Keratinocyte (primary cell): ENCODE measurements around the gene SUN1. TPM values are rescaled to one million over a fixed set of nuclear protein-coding genes. Genes with fewer than 3 reads are reported as not detected.

Source experiments
- DNase-seq: peaks from one replicate; pipeline ENCODE4 v3.0.0-alpha.2; 2011; ENCODE audit warnings: low read depth, missing footprints, low spot score
- FAIRE-seq: peaks from 2 replicates; lab custom pipeline; 2011; peaks lifted over from hg19 to GRCh38; lab: Jason Lieb, UNC
- H2AFZ ChIP-seq: 2 replicates; pipeline ENCODE4 v1.6.0; 2012; ENCODE audit warnings: low read length, control low read depth, inconsistent platforms; ENCODE audit not compliant: control insufficient read depth
- H3K27ac ChIP-seq: 2 replicates; pipeline ENCODE4 v1.5.1; 2011; ENCODE audit warnings: low read length; ENCODE audit not compliant: control insufficient read depth, insufficient read depth
- H3K27me3 ChIP-seq: 3 replicates; pipeline ENCODE4 v1.6.0; 2011; ENCODE audit warnings: low read length; ENCODE audit not compliant: control insufficient read depth, insufficient read depth; ENCODE audit errors: extremely low read depth
- H3K36me3 ChIP-seq, 2 experiments: 2 replicates in 1 of 2; 3 replicates in 1 of 2; pipeline ENCODE4 v1.5.1; 2011; ENCODE audit warnings: low read length in 2 of 2, mild to moderate bottlenecking in 1 of 2; ENCODE audit not compliant: control insufficient read depth in 2 of 2, insufficient read depth in 2 of 2; ENCODE audit errors: extremely low read depth in 1 of 2
- H3K4me1 ChIP-seq: 3 replicates; pipeline ENCODE4 v1.5.1; 2011; ENCODE audit warnings: low read length; ENCODE audit not compliant: control insufficient read depth, insufficient read depth; ENCODE audit errors: extremely low read depth
- H3K4me2 ChIP-seq: 3 replicates; pipeline ENCODE4 v1.6.0; 2011; ENCODE audit warnings: low read depth, low read length; ENCODE audit not compliant: control insufficient read depth, insufficient read depth; ENCODE audit errors: extremely low read depth
- H3K4me3 ChIP-seq, 3 experiments: fragments of 200-600 bp in 1 of 3; sonication (generic) in 1 of 3; 2 replicates in 2 of 3; 3 replicates in 1 of 3; pipeline ENCODE4 v1.5.1; 2011 to 2016; ENCODE audit warnings: low read length in 3 of 3, mild to moderate bottlenecking in 3 of 3, control low read depth in 2 of 3, inconsistent platforms in 1 of 3, low read depth in 1 of 3, mixed read lengths in 1 of 3, mixed run types in 1 of 3, moderate library complexity in 1 of 3; ENCODE audit not compliant: control insufficient read depth in 2 of 3, insufficient read depth in 2 of 3; ENCODE audit errors: extremely low read depth in 1 of 3
- H3K79me2 ChIP-seq: 2 replicates; pipeline ENCODE4 v1.6.0; 2012; ENCODE audit warnings: low read length; ENCODE audit not compliant: control insufficient read depth, insufficient read depth
- H3K9ac ChIP-seq: 3 replicates; pipeline ENCODE4 v1.6.0; 2011; ENCODE audit warnings: low read length; ENCODE audit not compliant: control insufficient read depth, insufficient read depth; ENCODE audit errors: extremely low read depth
- H3K9me1 ChIP-seq: 3 replicates; pipeline ENCODE4 v1.6.0; 2011; ENCODE audit warnings: low read length; ENCODE audit not compliant: control insufficient read depth, insufficient read depth; ENCODE audit errors: extremely low read depth
- H3K9me3 ChIP-seq: 2 replicates; pipeline ENCODE4 v1.5.1; 2012; ENCODE audit warnings: low read depth, low read length; ENCODE audit not compliant: control insufficient read depth
- H4K20me1 ChIP-seq: 3 replicates; pipeline ENCODE4 v1.6.0; 2011; ENCODE audit warnings: low read length; ENCODE audit not compliant: control insufficient read depth, insufficient read depth; ENCODE audit errors: extremely low read depth
- EZH2 ChIP-seq: IDR thresholded peaks from one replicate; pipeline ENCODE4 v1.6.1; 2012; ENCODE audit warnings: inconsistent platforms, mild to moderate bottlenecking, low read length, moderate library complexity
- dilution Hi-C: fragments of 300-500 bp; cut with MboI; formaldehyde crosslinking; loops from one replicate; pipeline ENCODE4 v1.7.0; 2020; ENCODE audit warnings: low sequenced_read_pairs; ENCODE audit not compliant: extremely low pct_ligation_motif_present
- polyA plus RNA-seq, 5 experiments: library from polyadenylated mRNA; depleted of rRNA in 3 of 5; stranded (reverse) in 3 of 5; stranded (forward) in 1 of 5; unstranded in 1 of 5; fragments of >200 nt; gene quantifications; 1 replicate in 1 of 5; 2 replicates in 3 of 5; 3 replicates in 1 of 5; pipeline versions ENCODE4 v1.2.1 to v1.2.3, GENCODE V29; 2011 to 2012; ENCODE audit warnings: missing spikeins in 2 of 5, low read depth in 1 of 5, low replicate concordance in 1 of 5
- TF ChIP-seq, protein P1 (sequence below), 3 experiments: IDR thresholded peaks in 1 of 3; conservative IDR thresholded peaks in 1 of 3; optimal IDR thresholded peaks in 1 of 3; 2 replicates in 2 of 3; 3 replicates in 1 of 3; pipeline versions ENCODE3 to v1.5.1; 2011; ENCODE audit warnings: low read length in 3 of 3, mild to moderate bottlenecking in 3 of 3, moderate library complexity in 2 of 3, control low read depth in 1 of 3, inconsistent platforms in 1 of 3; ENCODE audit not compliant: insufficient read depth in 2 of 3; ENCODE audit errors: extremely low read depth in 1 of 3

SUN1 gene
- polyA plus RNA-seq, 1 donor (not counting 4 experiments of a cell fraction or from before 2014, with no cell fraction given), result 166 TPM

DNA sequence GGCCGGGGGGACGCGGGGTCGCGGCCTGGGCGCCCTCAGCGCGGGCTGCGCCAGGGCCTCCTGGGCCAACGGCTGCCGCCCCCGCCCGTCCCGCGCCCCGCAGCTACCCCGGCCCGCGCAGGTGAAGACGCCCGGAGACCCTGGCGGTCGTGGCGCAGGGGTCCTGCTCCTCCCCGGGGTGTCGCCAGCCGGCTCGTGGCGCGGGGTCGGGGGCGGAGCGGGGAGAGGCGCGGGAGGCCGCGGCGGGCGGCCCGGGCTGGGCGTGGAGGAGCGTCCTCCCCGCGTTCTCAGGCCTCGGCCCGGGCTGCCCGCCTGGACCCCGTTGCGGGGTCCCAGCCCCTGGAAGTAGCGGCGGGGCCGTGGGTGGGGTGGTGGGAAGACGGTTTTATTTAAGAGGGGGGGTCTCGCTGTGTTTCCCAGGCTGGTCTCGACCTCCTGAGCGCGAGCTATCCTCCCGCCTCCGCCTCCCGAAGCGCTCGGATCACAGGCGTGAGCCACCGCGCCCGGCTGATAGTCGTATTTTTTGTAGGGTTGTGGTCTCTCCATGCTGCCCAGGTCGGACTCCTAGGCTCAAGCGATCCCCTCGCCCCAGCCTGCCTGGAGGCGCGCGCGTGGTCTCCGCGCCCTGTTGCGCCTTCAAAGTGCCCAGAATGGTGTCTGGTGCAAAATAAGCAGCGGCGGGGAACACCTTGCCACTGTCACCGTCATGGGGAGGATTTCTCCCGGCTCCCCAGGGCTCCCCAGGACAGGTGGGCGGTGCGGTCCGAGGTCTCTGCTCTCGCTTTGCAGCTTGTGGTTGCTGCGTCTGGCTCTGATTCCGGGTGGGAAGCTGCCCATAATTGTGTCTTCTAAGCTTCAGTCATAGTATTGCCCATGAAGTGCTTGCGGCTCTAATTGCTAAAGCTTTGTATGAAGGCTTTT lies 15.3 kb upstream of the SUN1 start:
- H3K27me3 ChIP-seq, result no peaks in the 10 kb centered on the region
- no peaks in the 10 kb centered on the region for H3K36me3 ChIP-seq
- no peak for DNase-seq
- peaks cover 9% of the 10 kb centered on the region for H4K20me1 ChIP-seq
- peak overlapping the region; percentile 78 for H3K4me2 ChIP-seq
- no peak for TF ChIP-seq EZH2
- TF ChIP-seq, protein P1, sequence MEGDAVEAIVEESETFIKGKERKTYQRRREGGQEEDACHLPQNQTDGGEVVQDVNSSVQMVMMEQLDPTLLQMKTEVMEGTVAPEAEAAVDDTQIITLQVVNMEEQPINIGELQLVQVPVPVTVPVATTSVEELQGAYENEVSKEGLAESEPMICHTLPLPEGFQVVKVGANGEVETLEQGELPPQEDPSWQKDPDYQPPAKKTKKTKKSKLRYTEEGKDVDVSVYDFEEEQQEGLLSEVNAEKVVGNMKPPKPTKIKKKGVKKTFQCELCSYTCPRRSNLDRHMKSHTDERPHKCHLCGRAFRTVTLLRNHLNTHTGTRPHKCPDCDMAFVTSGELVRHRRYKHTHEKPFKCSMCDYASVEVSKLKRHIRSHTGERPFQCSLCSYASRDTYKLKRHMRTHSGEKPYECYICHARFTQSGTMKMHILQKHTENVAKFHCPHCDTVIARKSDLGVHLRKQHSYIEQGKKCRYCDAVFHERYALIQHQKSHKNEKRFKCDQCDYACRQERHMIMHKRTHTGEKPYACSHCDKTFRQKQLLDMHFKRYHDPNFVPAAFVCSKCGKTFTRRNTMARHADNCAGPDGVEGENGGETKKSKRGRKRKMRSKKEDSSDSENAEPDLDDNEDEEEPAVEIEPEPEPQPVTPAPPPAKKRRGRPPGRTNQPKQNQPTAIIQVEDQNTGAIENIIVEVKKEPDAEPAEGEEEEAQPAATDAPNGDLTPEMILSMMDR (optimal IDR thresholded peaks at IDR 0.05 in 1 of 3, IDR thresholded peaks at IDR 0.05 in 1 of 3, conservative IDR thresholded peaks at IDR 0.05 in 1 of 3; ENCODE audit: extremely low read depth in 1 of 3, insufficient read depth in 2 of 3, low read length in 3 of 3), result no peak
- no peak for FAIRE-seq
- peaks cover 53% of the 10 kb centered on the region for H3K79me2 ChIP-seq
- peak overlapping the region; percentile 72 to 92 (median 89) for H3K4me3 ChIP-seq
- peaks cover 39% of the 10 kb centered on the region for H3K4me1 ChIP-seq
- peak overlapping the region; percentile 86 for H3K27ac ChIP-seq
- peak overlapping the region; percentile 94 for H3K9ac ChIP-seq
- dilution Hi-C loops, result no loop called here
- no peak overlapping the region for H2AFZ ChIP-seq
- no peaks in the 10 kb centered on the region for H3K9me3 ChIP-seq
- no peaks in the 10 kb centered on the region for H3K9me1 ChIP-seq

DNA sequence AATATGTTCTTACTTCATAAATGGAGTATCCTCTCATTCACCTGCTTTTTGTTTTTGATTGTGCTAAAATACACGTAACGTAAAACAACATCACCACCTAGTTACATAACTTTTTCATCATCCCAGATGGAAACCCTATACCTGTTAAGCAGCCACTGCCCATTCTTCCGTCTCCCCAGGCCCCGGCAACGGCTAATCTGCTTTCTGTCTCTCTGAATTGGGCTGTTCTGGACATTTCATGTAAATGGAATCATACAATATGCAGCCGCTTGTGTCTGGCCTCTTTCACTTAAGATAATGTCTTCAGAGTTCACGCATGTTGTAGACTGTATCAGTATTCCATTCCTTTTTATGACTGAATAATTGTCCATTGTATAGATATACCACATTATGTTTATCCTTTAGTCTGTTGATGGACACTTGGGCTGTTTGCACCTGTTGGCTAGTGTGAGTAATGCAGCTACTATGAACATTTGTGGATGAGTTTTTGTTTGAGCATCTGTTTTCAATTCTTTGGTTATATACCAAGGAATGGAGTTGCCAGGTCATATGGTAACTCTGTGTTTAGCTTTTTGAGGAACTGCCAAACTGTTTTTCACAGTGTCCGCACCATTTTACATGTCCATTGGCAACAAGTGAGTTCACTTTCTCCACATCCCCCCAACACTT lies 14.1 kb upstream of the SUN1 start:
- H3K4me2 ChIP-seq, result peak overlapping the region; percentile 78
- H3K4me1 ChIP-seq, result peaks cover 41% of the 10 kb centered on the region
- dilution Hi-C loops, result no loop called here
- no peaks in the 10 kb centered on the region for H3K27me3 ChIP-seq
- H3K9me3 ChIP-seq, result no peaks in the 10 kb centered on the region
- peak overlapping the region; percentile 86 for H3K27ac ChIP-seq
- no peak for DNase-seq
- peak overlapping the region; percentile 94 for H3K9ac ChIP-seq
- H3K4me3 ChIP-seq, result peak overlapping the region in 2 of 3 experiments; percentile 89 to 92
- H3K9me1 ChIP-seq, result no peaks in the 10 kb centered on the region
- peak; percentile 29 for FAIRE-seq
- H3K79me2 ChIP-seq, result peaks cover 65% of the 10 kb centered on the region
- TF ChIP-seq EZH2, result no peak
- TF ChIP-seq, protein P1 (optimal IDR thresholded peaks at IDR 0.05 in 1 of 3, IDR thresholded peaks at IDR 0.05 in 1 of 3, conservative IDR thresholded peaks at IDR 0.05 in 1 of 3; ENCODE audit: extremely low read depth in 1 of 3, insufficient read depth in 2 of 3, low read length in 3 of 3), result peak in 2 of 3 experiments; percentile 28 to 44
- peaks cover 0 to 4% of the 10 kb centered on the region in 2 experiments for H3K36me3 ChIP-seq
- H4K20me1 ChIP-seq, result peaks cover 9% of the 10 kb centered on the region
- H2AFZ ChIP-seq, result no peak overlapping the region
